Parathyroid adenoma (tissue), 2 donors: ENCODE data around the gene GHRH.

ENCODE experiments used
- H2AFZ ChIP-seq: fragments of 300-600 bp; sonication (generic); one replicate; pipeline ENCODE4 v1.7.0; 2017; ENCODE audit warnings: antibody characterized with exemption, mild to moderate bottlenecking
- H3K27ac ChIP-seq: fragments of 300-600 bp; sonication (generic); one replicate; pipeline ENCODE4 v1.7.0; 2017
- H3K27me3 ChIP-seq: fragments of 300-600 bp; sonication (generic); one replicate; pipeline ENCODE4 v1.7.0; 2017; ENCODE audit warnings: low read length; ENCODE audit not compliant: control insufficient read depth, insufficient read depth
- H3K36me3 ChIP-seq: fragments of 300-600 bp; sonication (generic); one replicate; pipeline ENCODE4 v1.7.0; 2017; ENCODE audit warnings: low read length; ENCODE audit not compliant: control insufficient read depth, insufficient read depth
- H3K4me1 ChIP-seq: fragments of 300-600 bp; sonication (generic); one replicate; pipeline ENCODE4 v1.7.0; 2017; ENCODE audit warnings: control low read depth
- H3K4me2 ChIP-seq: fragments of 300-600 bp; sonication (generic); one replicate; pipeline ENCODE4 v1.7.0; 2017; ENCODE audit warnings: low read length
- H3K4me3 ChIP-seq: fragments of 300-600 bp; sonication (generic); one replicate; pipeline ENCODE4 v1.7.0; 2017; ENCODE audit warnings: low read depth, low read length
- H3K79me2 ChIP-seq: fragments of 300-600 bp; sonication (generic); one replicate; pipeline ENCODE4 v1.7.0; 2017; ENCODE audit warnings: control low read depth
- H3K9ac ChIP-seq: fragments of 300-600 bp; sonication (generic); one replicate; pipeline ENCODE4 v1.7.0; 2017; ENCODE audit warnings: mild to moderate bottlenecking
- H3K9me3 ChIP-seq: fragments of 300-600 bp; sonication (generic); one replicate; pipeline ENCODE4 v1.7.0; 2017; ENCODE audit warnings: low read length; ENCODE audit not compliant: control insufficient read depth
- CTCF ChIP-seq: fragments of 300-600 bp; sonication (generic); IDR thresholded peaks from one replicate; pipeline ENCODE4 v1.7.0; 2017; ENCODE audit warnings: antibody characterized with exemption, mild to moderate bottlenecking
- donor health status: primary hyperparathyroidism.

Gene GHRH

GRCh38 chr20:37297066-37297736, 35.6 kb upstream of the GHRH start:
- Histone ChIP-seq H3K4me2 (no peak overlapping the region), H3K27ac (no peak overlapping the region), H3K27me3 (no peaks in the 10 kb centered on the region), H3K36me3 (no peaks in the 10 kb centered on the region), H3K79me2 (peaks cover 3% of the 10 kb centered on the region), H3K4me3 (no peak overlapping the region), H3K9me3 (no peaks in the 10 kb centered on the region), H3K4me1 (no peaks in the 10 kb centered on the region), H2AFZ (no peak overlapping the region), H3K9ac (no peak overlapping the region)
- TF ChIP-seq CTCF = no peak

GRCh38 chr20:37296371-37296770, 34.8 kb upstream of the GHRH start:
- no peak overlapping the region for H3K4me2 ChIP-seq
- no peaks in the 10 kb centered on the region for H3K9me3 ChIP-seq
- H2AFZ ChIP-seq = no peak overlapping the region
- H3K4me3 ChIP-seq = no peak overlapping the region
- TF ChIP-seq CTCF = no peak
- no peaks in the 10 kb centered on the region for H3K27me3 ChIP-seq
- H3K4me1 ChIP-seq = no peaks in the 10 kb centered on the region
- no peaks in the 10 kb centered on the region for H3K36me3 ChIP-seq
- no peak overlapping the region for H3K27ac ChIP-seq
- no peak overlapping the region for H3K9ac ChIP-seq
- peaks cover 3% of the 10 kb centered on the region for H3K79me2 ChIP-seq

- Histone ChIP-seq H3K4me1 (no peaks in the 10 kb centered on the region), H3K79me2 (peaks cover 3% of the 10 kb centered on the region), H3K9me3 (no peaks in the 10 kb centered on the region), H3K9ac (no peak overlapping the region), H3K4me3 (no peak overlapping the region), H3K4me2 (no peak overlapping the region), H3K36me3 (no peaks in the 10 kb centered on the region), H3K27ac (no peak overlapping the region), H2AFZ (no peak overlapping the region), H3K27me3 (no peaks in the 10 kb centered on the region)
- no peak for TF ChIP-seq CTCF
Measured at GRCh38 chr20:37295595-37295994, 34.0 kb upstream of the GHRH start.

- no peak overlapping the region for H2AFZ ChIP-seq
- peaks cover 3% of the 10 kb centered on the region for H3K4me1 ChIP-seq
- no peak overlapping the region for H3K9ac ChIP-seq
- H3K36me3 ChIP-seq = no peaks in the 10 kb centered on the region
- H3K4me3 ChIP-seq = no peak overlapping the region
- peaks cover 5% of the 10 kb centered on the region for H3K79me2 ChIP-seq
- H3K27me3 ChIP-seq = no peaks in the 10 kb centered on the region
- no peak overlapping the region for H3K4me2 ChIP-seq
- H3K9me3 ChIP-seq = no peaks in the 10 kb centered on the region
- no peak for TF ChIP-seq CTCF
- no peak overlapping the region for H3K27ac ChIP-seq
Measured at GRCh38 chr20:37295001-37295400, 33.4 kb upstream of the GHRH start.

- no peak overlapping the region for H3K4me3 ChIP-seq
Measured at GRCh38 chr20:37294262-37294981, 32.8 kb upstream of the GHRH start.

More at GRCh38 chr20:37294262-37294981, 32.8 kb upstream of the GHRH start:
- no peaks in the 10 kb centered on the region for H3K36me3 ChIP-seq
- H2AFZ ChIP-seq = no peak overlapping the region
- no peak for TF ChIP-seq CTCF
- H3K4me2 ChIP-seq = no peak overlapping the region
- H3K79me2 ChIP-seq = peaks cover 4% of the 10 kb centered on the region
- no peaks in the 10 kb centered on the region for H3K9me3 ChIP-seq
- H3K9ac ChIP-seq = no peak overlapping the region
- H3K4me1 ChIP-seq = peaks cover 3% of the 10 kb centered on the region
- H3K27ac ChIP-seq = no peak overlapping the region
- H3K27me3 ChIP-seq = no peaks in the 10 kb centered on the region
